Activated CD4-positive, alpha-beta T cell treated with anti-CD3 and anti-CD28 coated beads for 36 hours (primary cell): ENCODE measurements around the gene YBEY. TPM values are rescaled to one million over a fixed set of nuclear protein-coding genes. Genes with fewer than 3 reads are reported as not detected.
A peak's percentile ranks its signal among the peaks of the same experiment; 100 is the strongest.

Experiments used
- ATAC-seq: fragments of 200-7000 bp; cut with Tn5 transposase; one replicate; pipeline ENCODE4 v1.10.0; 2021; ENCODE audit warnings: mild to moderate bottlenecking, moderate library complexity
- CTCF ChIA-PET: fragments of 350-600 bp; sonication (Branson Sonifier 250); formaldehyde crosslinking; loops from one replicate; lab custom pipeline; 2021; ENCODE audit warnings: antibody characterized with exemption; lab: Charles Lee
- POLR2A ChIA-PET: fragments of 350-600 bp; sonication (Branson Sonifier 250); formaldehyde crosslinking; loops from one replicate; lab custom pipeline; 2021; ENCODE audit warnings: antibody characterized with exemption, inconsistent platforms; lab: Charles Lee
- DNase-seq: peaks from one replicate; pipeline ENCODE4 v3.0.0-alpha.2; 2020
- H3K27ac Mint-ChIP-seq: one replicate; pipeline ENCODE4 v1.8.0; 2021; ENCODE audit warnings: mixed read lengths
- H3K27me3 Mint-ChIP-seq: one replicate; pipeline ENCODE4 v1.8.0; 2021; ENCODE audit warnings: mixed read lengths
- H3K36me3 Mint-ChIP-seq: one replicate; pipeline ENCODE4 v1.8.0; 2021; ENCODE audit warnings: low read depth, mixed read lengths
- H3K4me1 Mint-ChIP-seq: one replicate; pipeline ENCODE4 v1.8.0; 2021; ENCODE audit warnings: mixed read lengths
- H3K4me3 Mint-ChIP-seq: one replicate; pipeline ENCODE4 v1.8.0; 2021; ENCODE audit warnings: mild to moderate bottlenecking, moderate library complexity, mixed read lengths
- H3K9me3 Mint-ChIP-seq: one replicate; pipeline ENCODE4 v1.8.0; 2021; ENCODE audit warnings: low read depth, mixed read lengths
- intact Hi-C, 2 experiments: fragments of 100-400 bp; cut with DNase I in 1 of 2; cut with micrococcal nuclease in 1 of 2; formaldehyde crosslinking; loops; one replicate each; pipeline versions ENCODE4 v1.14.2 to v1.15.1; 2022 to 2024; cut with DNase I, micrococcal nuclease
- total RNA-seq, 2 experiments: library from RNA; stranded (reverse); gene quantifications; one replicate each; pipeline ENCODE4 v1.2.3, GENCODE V29; 2021

Gene YBEY
- total RNA-seq, 2 experiments from 2014 or later = 16.9 to 20.6 TPM

DNA sequence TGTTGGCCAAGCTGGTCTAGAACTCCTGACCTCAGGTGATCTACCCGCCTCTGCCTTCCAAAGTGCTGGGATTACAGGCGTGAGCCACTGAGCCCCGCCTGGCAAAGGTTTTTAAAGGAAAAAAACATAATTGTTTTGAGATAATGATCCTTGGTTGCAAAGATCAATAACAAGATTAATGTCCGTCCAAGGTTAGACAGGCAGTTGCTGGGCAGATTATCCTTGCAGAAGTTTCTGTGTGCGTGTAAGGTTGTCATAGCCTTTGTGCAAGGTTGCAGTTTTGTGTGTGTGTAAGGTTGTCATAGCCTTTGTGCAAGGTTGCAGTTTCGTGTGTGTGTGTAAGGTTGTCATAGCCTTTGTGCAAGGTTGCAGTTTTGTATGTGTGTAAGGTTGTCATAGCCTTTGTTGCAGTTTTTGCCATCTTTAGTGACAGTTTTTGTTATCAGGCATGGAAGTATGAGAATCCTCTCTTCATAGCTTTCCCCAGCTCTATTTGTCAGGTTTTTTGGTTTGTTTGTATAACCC is 3.6 kb downstream of the YBEY start:
- ChIA-PET POLR2A (no interaction called here), CTCF (no interaction called here)
- peaks cover 27% of the 10 kb centered on the region for H3K4me1 Mint-ChIP-seq
- no peaks in the 10 kb centered on the region for H3K27me3 Mint-ChIP-seq
- DNase-seq (no peak), ATAC-seq (no peak)
- H3K4me3 Mint-ChIP-seq = no peak overlapping the region
- no peaks in the 10 kb centered on the region for H3K9me3 Mint-ChIP-seq
- H3K27ac Mint-ChIP-seq = no peak overlapping the region
- H3K36me3 Mint-ChIP-seq = peaks cover 24% of the 10 kb centered on the region
- intact Hi-C loops = loop anchor here in 1 of 2 experiments (5.0 kb wide), 2 partner anchors 62 to 168 kb away; partner anchors contain the start of genes DIP2A and LSS

DNA sequence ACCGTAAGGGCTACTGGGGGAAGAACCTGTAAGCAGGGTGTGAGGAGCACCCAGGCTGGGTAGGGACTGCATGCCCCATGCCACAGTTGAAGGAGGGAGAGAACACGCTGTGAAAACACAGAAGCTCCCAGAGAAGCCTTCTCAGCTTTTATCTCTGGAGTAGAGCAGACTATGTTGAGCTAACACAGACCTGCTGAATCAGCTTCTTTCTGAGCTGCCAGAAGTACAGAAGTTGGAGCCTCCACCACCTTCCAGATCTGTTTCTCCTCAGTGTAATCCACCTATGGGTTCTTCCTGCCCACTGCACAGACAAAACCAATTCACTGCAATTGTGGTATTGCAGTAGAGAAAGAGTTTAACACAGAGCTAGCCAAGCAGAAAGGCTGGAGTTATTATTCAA is 5.4 kb downstream of the YBEY start:
- ChIA-PET POLR2A (no interaction called here), CTCF (no interaction called here)
- DNase-seq (no peak), ATAC-seq (no peak)
- H3K27ac Mint-ChIP-seq = no peak overlapping the region
- intact Hi-C loops = no loop called here
- H3K9me3 Mint-ChIP-seq = no peaks in the 10 kb centered on the region
- H3K27me3 Mint-ChIP-seq = no peaks in the 10 kb centered on the region
- peaks cover 20% of the 10 kb centered on the region for H3K4me1 Mint-ChIP-seq
- H3K36me3 Mint-ChIP-seq = peaks cover 18% of the 10 kb centered on the region
- no peak overlapping the region for H3K4me3 Mint-ChIP-seq

DNA sequence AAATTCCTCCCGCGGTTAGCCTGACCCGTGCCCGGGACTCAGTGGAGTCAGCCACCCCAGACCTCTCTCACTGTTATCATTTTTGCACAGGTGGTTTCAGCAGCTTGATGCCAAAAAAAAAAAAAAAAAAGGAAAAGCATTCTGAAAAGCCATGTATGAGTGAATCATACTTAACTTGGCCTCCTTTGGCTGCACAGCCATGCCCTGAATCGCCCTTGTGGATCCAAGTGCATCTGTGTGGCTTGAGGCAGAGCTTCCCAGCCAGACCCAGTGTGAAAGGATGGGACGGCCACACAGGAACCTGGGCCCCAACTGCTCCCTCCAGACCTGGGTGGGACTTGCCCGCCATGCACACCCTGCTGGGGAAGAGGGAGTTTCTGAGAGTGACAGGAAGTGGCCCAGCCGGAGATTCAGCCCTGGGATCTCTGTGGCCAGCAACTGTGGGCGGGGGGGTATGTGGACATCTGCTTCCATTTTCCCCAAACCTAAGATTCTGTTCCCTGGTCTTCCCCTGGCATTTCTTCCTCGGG is 8.6 kb downstream of the YBEY start:
- H3K4me1 Mint-ChIP-seq = peaks cover 9% of the 10 kb centered on the region
- H3K27ac Mint-ChIP-seq = no peak overlapping the region
- H3K4me3 Mint-ChIP-seq = no peak overlapping the region
- H3K36me3 Mint-ChIP-seq = peaks cover 20% of the 10 kb centered on the region
- ChIA-PET POLR2A (no interaction called here), CTCF (no interaction called here)
- ATAC-seq (no peak), DNase-seq (no peak)
- no peaks in the 10 kb centered on the region for H3K9me3 Mint-ChIP-seq
- intact Hi-C loops = no loop called here
- H3K27me3 Mint-ChIP-seq = no peaks in the 10 kb centered on the region

DNA sequence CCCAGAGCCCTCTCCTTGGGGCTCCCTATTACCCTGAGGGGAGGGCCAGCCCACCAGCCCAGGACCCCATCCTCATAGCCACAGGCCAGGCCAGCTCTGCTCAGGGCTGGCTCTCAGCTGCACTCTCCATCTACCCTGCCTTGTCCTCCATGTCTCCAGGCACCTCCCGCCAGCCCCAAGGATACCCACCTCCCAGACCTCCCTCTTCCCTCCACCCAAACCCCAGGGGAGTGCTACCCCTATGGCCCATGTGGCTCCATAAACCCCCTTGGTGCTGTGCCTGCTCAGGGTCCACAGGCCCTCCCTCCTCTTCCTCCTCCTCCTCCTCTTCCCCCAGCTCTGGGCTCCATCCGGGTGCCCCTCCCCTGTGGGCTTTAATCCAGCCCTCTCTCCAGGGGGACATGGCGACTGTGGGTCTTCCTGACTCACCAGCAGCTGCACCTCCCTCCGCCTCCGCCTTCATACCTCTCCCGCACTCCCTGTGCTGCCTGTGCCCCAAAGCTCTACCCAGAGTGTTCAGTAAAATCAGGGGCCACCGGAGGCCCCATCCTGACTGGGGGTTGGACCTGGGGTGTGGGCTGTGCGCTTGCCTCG is 9.1 kb downstream of the YBEY start:
- POLR2A ChIA-PET = no interaction called here
- Mint-ChIP-seq H3K4me3 (no peak overlapping the region), H3K9me3 (no peaks in the 10 kb centered on the region), H3K36me3 (peaks cover 22% of the 10 kb centered on the region), H3K4me1 (peaks cover 7% of the 10 kb centered on the region), H3K27me3 (no peaks in the 10 kb centered on the region), H3K27ac (no peak overlapping the region)
- ATAC-seq (no peak), DNase-seq (no peak)
- CTCF ChIA-PET = no interaction called here
- intact Hi-C loops = no loop called here

DNA sequence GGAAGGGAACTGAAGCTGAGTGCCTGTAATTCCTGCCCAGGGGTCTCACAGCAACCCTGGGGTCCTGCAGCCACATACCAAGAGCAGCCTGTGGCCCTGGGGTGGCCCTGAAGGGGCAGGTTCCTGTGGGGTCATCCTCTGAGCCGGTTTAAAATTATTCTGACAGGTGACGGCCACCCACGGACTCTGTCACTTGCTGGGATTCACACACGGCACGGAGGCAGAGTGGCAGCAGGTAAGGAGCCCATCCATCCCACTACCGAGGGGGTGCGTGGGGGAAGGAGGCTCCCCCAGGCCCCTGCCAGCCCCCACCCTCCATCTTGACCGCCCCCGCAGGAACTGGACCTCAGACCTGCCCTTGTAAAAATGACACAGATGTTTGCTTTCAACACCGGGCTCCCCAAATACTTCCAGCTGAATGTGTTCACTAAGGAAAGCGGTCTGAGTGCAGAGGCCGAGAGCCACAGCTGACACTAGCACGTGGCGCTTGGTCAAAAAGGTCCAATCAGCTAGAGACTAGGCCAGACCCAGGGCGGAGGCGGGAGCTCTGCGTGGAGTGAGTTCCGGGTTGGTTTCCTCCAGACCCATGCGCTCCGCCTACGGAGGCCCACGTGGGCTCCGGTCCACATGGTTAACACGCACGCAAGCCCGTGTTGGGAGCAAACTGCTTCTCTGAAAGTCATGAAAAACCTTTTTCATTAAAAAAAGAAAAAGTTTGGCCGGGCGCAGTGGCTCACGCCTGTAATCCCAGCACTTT is 10.0 kb downstream of the YBEY start:
- H3K27me3 Mint-ChIP-seq = no peaks in the 10 kb centered on the region
- H3K36me3 Mint-ChIP-seq = peaks cover 28% of the 10 kb centered on the region
- ChIA-PET POLR2A (no interaction called here), CTCF (interaction anchor here (0.6 kb wide), 1 partner anchor 159 kb away, joined by 3 read pairs; no protein-coding TSS in a partner anchor)
- H3K4me1 Mint-ChIP-seq = peaks cover 4% of the 10 kb centered on the region
- intact Hi-C loops = no loop called here
- peak; percentile 74 for ATAC-seq
- peak; percentile 73 for DNase-seq
- H3K4me3 Mint-ChIP-seq = peak overlapping the region; percentile 26
- H3K9me3 Mint-ChIP-seq = no peaks in the 10 kb centered on the region
- H3K27ac Mint-ChIP-seq = no peak overlapping the region

DNA sequence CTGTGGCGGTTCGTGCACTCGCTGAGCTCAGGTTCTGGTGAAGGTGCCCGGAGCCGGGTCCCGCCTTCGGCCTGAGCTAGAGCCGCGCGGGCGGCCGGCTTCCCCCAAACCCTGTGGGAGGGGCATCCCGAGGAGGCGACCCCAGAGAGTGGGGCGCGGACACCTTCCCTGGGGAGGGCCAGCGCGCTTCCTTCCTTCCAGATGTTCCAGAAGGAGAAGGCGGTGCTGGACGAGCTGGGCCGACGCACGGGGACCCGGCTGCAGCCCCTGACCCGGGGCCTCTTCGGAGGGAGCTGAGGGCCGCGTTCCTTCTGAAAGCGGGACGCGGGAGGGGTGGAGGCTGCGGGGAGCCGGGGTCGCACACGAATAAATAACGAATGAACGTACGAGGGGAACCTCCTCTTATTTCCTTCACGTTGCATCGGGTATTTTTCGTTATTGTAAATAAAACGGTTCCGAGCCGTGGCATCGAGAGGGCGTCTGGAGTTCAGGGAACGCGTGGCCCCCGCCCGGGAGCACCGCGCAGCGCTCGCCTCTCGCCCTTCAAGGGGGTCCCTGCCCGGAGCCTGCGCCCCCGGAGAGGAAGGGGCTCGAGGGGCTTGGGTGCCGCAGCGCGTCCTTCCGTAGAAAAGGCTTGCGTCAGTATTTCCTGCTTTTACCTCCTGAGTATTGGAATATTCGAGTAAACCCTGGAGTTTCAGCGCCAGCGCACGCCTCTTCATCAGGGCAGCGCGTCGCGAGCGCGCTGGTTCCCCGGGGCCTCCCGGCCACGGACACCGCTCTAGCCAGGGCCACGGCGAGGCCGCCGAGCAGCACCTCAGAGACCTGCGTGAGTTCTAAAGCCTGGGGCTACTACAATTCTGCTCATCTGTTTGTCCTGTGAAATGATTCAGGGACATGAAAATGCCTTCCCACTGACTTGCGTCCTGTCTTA is 11.5 kb downstream of the YBEY start:
- ATAC-seq (peak; percentile 35), DNase-seq (peak; percentile 20)
- H3K4me1 Mint-ChIP-seq = peaks cover 4% of the 10 kb centered on the region
- H3K36me3 Mint-ChIP-seq = peaks cover 25% of the 10 kb centered on the region
- H3K27me3 Mint-ChIP-seq = no peaks in the 10 kb centered on the region
- peak overlapping the region; percentile 2 for H3K4me3 Mint-ChIP-seq
- no peak overlapping the region for H3K27ac Mint-ChIP-seq
- POLR2A ChIA-PET = interaction anchor here (0.7 kb wide), 1 partner anchor 555 kb away, joined by 3 read pairs; no protein-coding TSS in a partner anchor
- no peaks in the 10 kb centered on the region for H3K9me3 Mint-ChIP-seq
- intact Hi-C loops = no loop called here
- CTCF ChIA-PET = no interaction called here

DNA sequence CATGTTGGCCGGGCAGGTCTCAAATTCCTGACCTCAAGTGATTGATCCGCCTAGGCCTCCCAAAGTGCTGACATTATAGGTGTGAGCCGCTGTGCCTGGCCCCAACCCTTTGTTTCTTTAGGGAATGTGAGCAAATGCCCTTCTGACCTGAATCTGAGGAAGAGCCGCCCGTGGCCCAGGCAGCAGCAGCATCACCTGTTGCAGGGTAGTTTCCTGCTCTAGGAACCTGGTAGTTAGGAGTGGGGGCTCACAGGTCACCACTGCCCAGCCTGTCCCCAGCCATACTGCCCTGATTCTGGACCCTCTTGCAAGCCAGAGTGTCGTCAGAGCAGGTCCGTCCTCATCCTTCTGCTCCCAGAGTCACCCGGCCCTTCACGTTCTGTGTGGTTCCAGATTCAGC is 13.0 kb downstream of the YBEY start:
- H3K36me3 Mint-ChIP-seq = peaks cover 30% of the 10 kb centered on the region
- no peaks in the 10 kb centered on the region for H3K9me3 Mint-ChIP-seq
- no peak overlapping the region for H3K4me3 Mint-ChIP-seq
- CTCF ChIA-PET = interaction anchor here (1.3 kb wide), 1 partner anchor 18 kb away, joined by 3 read pairs; no protein-coding TSS in a partner anchor
- ATAC-seq = no peak
- no peaks in the 10 kb centered on the region for H3K27me3 Mint-ChIP-seq
- POLR2A ChIA-PET = no interaction called here
- H3K27ac Mint-ChIP-seq = no peak overlapping the region
- H3K4me1 Mint-ChIP-seq = peaks cover 4% of the 10 kb centered on the region
- DNase-seq = no peak
- intact Hi-C loops = no loop called here

DNA sequence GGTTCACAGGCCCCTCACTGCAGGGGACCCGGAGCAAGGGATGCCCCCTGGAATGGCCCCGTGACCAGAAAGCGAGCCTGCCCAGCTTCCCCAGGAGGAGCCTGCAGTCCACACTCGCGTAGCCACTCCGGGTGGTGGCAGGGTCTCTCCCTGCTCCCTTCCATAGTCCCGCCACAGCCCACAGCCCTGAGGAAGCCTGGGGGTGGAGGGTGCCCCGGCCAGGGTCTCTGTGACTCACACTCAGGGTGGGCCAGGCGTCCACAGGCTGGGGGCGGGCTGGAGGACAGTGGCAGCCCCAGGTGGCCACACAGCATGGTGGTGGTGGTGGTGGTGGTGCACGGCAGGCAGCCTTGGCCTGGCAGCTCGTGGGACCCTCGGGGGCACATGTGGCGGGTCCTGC is 15.6 kb downstream of the YBEY start:
- intact Hi-C loops = no loop called here
- Mint-ChIP-seq H3K4me3 (no peak overlapping the region), H3K36me3 (peaks cover 38% of the 10 kb centered on the region), H3K4me1 (peaks cover 4% of the 10 kb centered on the region), H3K9me3 (no peaks in the 10 kb centered on the region), H3K27me3 (no peaks in the 10 kb centered on the region), H3K27ac (no peak overlapping the region)
- ChIA-PET POLR2A (no interaction called here), CTCF (interaction anchor here (0.8 kb wide), 1 partner anchor 60 kb away, joined by 5 read pairs; no protein-coding TSS in a partner anchor)
- ATAC-seq (no peak), DNase-seq (no peak)

DNA sequence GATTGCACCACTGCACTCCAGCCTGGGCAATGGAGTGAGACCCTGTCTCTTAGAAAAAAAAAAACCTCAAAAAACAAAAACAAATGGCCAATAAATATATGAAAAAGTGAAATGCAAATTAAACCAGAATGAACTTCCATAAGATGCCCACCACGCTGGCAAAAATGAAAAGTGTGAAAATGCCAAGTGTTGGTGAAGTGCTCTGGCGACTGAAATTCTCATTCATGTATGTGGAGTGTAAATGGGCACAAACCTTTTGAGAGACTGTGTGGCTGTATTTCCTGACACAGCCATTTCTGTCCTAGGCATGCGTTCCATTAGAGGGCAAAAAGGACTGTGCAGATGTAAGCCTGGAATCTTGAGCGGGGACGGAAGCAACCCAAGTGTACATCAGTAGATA is 18.3 kb downstream of the YBEY start:
- peaks cover 44% of the 10 kb centered on the region for H3K36me3 Mint-ChIP-seq
- CTCF ChIA-PET = no interaction called here
- no peaks in the 10 kb centered on the region for H3K27me3 Mint-ChIP-seq
- H3K9me3 Mint-ChIP-seq = no peaks in the 10 kb centered on the region
- H3K27ac Mint-ChIP-seq = no peak overlapping the region
- no peak for ATAC-seq
- no peak for DNase-seq
- intact Hi-C loops = no loop called here
- H3K4me1 Mint-ChIP-seq = no peaks in the 10 kb centered on the region
- POLR2A ChIA-PET = no interaction called here
- no peak overlapping the region for H3K4me3 Mint-ChIP-seq

DNA sequence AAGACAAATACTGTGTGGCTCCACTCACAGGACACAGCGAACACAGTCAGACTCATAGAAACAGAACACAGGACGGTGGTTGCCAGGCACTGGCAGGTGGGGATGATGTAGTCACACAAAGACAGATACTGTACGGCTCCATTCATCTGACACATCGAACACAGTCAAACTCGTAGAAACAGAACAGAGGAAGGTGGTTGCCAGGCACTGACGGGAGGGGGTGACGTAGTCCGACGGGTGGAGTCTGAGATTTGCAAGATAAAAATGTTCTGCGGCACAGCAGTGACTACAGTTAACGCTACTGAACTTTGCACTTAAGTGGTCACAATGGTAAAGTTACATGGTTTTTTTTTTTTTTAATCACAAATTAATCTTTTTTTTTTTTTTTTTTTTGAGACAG is 18.8 kb downstream of the YBEY start:
- no peak for DNase-seq
- Mint-ChIP-seq H3K9me3 (no peaks in the 10 kb centered on the region), H3K4me3 (no peak overlapping the region), H3K27me3 (no peaks in the 10 kb centered on the region), H3K36me3 (peaks cover 41% of the 10 kb centered on the region), H3K27ac (no peak overlapping the region), H3K4me1 (no peaks in the 10 kb centered on the region)
- POLR2A ChIA-PET = no interaction called here
- intact Hi-C loops = no loop called here
- ATAC-seq = no peak
- CTCF ChIA-PET = no interaction called here

DNA sequence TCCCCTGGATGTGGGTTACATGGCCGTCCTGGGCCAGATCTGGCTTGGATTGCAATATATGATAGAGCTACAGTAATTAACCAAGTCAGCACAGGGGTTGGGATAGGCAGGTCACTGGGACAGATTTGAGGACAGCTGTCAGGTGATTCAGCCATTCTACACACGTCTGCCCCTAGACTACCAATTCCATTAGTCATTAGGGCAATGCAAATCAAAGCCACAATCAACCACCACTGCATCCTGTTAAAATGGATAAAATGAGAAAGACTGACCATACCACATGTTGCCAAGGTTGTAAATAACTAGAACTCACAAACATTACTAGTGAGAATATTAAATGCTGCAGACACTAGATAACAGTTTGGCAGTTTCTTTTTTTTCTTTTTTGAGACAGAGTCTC is 21.5 kb downstream of the YBEY start:
- CTCF ChIA-PET = no interaction called here
- Mint-ChIP-seq H3K27ac (no peak overlapping the region), H3K4me3 (no peak overlapping the region), H3K36me3 (peaks cover 33% of the 10 kb centered on the region), H3K4me1 (no peaks in the 10 kb centered on the region), H3K27me3 (no peaks in the 10 kb centered on the region), H3K9me3 (no peaks in the 10 kb centered on the region)
- intact Hi-C loops = no loop called here
- ATAC-seq (peak; percentile 36), DNase-seq (no peak)
- POLR2A ChIA-PET = no interaction called here
